HEK293 (cell line): ENCODE data around the gene POC1B.
"Not testable (repeated sequence)": the region's sequence is repeated elsewhere in the genome, so short reads cannot be mapped to it uniquely, and the experiment has no call there.

ENCODE experiments used
- CTCF ChIA-PET: fragments of 350-600 bp; formaldehyde crosslinking; extraction: SDS; loops from one replicate; lab custom pipeline; 2021; ENCODE audit warnings: antibody characterized with exemption; lab: Yijun Ruan, JAX
- POLR2A ChIA-PET: fragments of 300-600 bp; formaldehyde crosslinking; extraction: SDS; loops from one replicate; lab custom pipeline; 2020; ENCODE audit warnings: antibody characterized with exemption, inconsistent platforms; lab: Yijun Ruan, JAX
- H3K27ac ChIP-seq: fragments of 200-500 bp; sonication (Bioruptor generic); 2 replicates; pipeline ENCODE4 v1.5.1; 2014; ENCODE audit warnings: low read depth, low read length, control low read depth, inconsistent platforms; ENCODE audit errors: extremely low read depth
- H3K36me3 ChIP-seq, 2 experiments: fragments of 200-500 bp in 1 of 2; sonication (Bioruptor generic) in 1 of 2; 1 replicate in 1 of 2; 2 replicates in 1 of 2; pipeline ENCODE4 v1.5.1; 2014 to 2017; ENCODE audit warnings: inconsistent platforms in 2 of 2, low read length in 2 of 2; ENCODE audit not compliant: control insufficient read depth in 2 of 2, insufficient read depth in 1 of 2
- H3K4me1 ChIP-seq: fragments of 200-500 bp; sonication (Bioruptor generic); 2 replicates; pipeline ENCODE4 v1.5.1; 2014; ENCODE audit warnings: mild to moderate bottlenecking, low read length, inconsistent platforms; ENCODE audit not compliant: control insufficient read depth, insufficient read depth
- H3K4me3 ChIP-seq: 2 replicates; pipeline ENCODE4 v1.5.1; 2011; ENCODE audit warnings: low read depth, mild to moderate bottlenecking, control low read depth, low read length, moderate library complexity
- H3K9me3 ChIP-seq: fragments of 200-500 bp; sonication (Bioruptor generic); 2 replicates; pipeline ENCODE4 v1.5.1; 2014; ENCODE audit warnings: low read depth, low read length, inconsistent platforms; ENCODE audit not compliant: control insufficient read depth, insufficient read depth
- BCL11A ChIP-seq: fragments of 450-650 bp; formaldehyde crosslinking; IDR thresholded peaks from 2 replicates; pipeline ENCODE4 v1.5.1; 2016; ENCODE audit warnings: low read depth, missing biosample characterization, missing genetic modification characterization
- IKZF3 ChIP-seq: fragments of 450-650 bp; IDR thresholded peaks from 2 replicates; pipeline ENCODE4 v1.5.0; 2018; ENCODE audit warnings: missing biosample characterization, mild to moderate bottlenecking, missing genetic modification characterization, moderate library complexity
- KLF16 ChIP-seq: fragments of 450-650 bp; formaldehyde crosslinking; IDR thresholded peaks from 2 replicates; pipeline ENCODE4 v1.5.1; 2017; ENCODE audit warnings: missing biosample characterization, missing genetic modification characterization
- KLF7 ChIP-seq: fragments of 450-650 bp; formaldehyde crosslinking; IDR thresholded peaks from 2 replicates; pipeline ENCODE4 v1.5.1; 2016; ENCODE audit warnings: missing biosample characterization, missing genetic modification characterization, borderline replicate concordance
- MEIS1 ChIP-seq: sonication (generic); formaldehyde crosslinking; IDR thresholded peaks from 2 replicates; pipeline ENCODE4 v1.8.1; 2022; ENCODE audit warnings: missing genetic modification reagents, mild to moderate bottlenecking, borderline replicate concordance
- MZF1 ChIP-seq: fragments of 450-650 bp; formaldehyde crosslinking; IDR thresholded peaks from 2 replicates; pipeline ENCODE4 v1.5.1; 2017; ENCODE audit warnings: missing biosample characterization, missing genetic modification characterization, borderline replicate concordance
- WT1 ChIP-seq: fragments of 450-650 bp; formaldehyde crosslinking; IDR thresholded peaks from 2 replicates; pipeline ENCODE4 v1.5.1; 2016; ENCODE audit warnings: missing biosample characterization, missing genetic modification characterization
- ZNF169 ChIP-seq: fragments of 450-650 bp; formaldehyde crosslinking; IDR thresholded peaks from 2 replicates; pipeline ENCODE4 v1.5.1; 2016; ENCODE audit warnings: missing biosample characterization, missing genetic modification characterization
- ZNF341 ChIP-seq: fragments of 450-650 bp; formaldehyde crosslinking; IDR thresholded peaks from 2 replicates; pipeline ENCODE4; 2016; ENCODE audit warnings: low read depth, missing biosample characterization, missing genetic modification characterization
- ZNF366 ChIP-seq: fragments of 450-650 bp; formaldehyde crosslinking; conservative IDR thresholded peaks from 2 replicates; pipeline ENCODE4 v1.5.1; 2016; ENCODE audit warnings: missing biosample characterization, missing genetic modification characterization
- ZNF416 ChIP-seq: fragments of 450-650 bp; formaldehyde crosslinking; IDR thresholded peaks from 2 replicates; pipeline ENCODE4 v1.5.1; 2016; ENCODE audit warnings: missing biosample characterization, missing genetic modification characterization
- ZNF530 ChIP-seq: fragments of 450-650 bp; formaldehyde crosslinking; IDR thresholded peaks from 2 replicates; pipeline ENCODE4 v1.5.1; 2016; ENCODE audit warnings: low read depth, missing biosample characterization, missing genetic modification characterization
- TF ChIP-seq, protein P1 (sequence below): fragments of 450-650 bp; formaldehyde crosslinking; IDR thresholded peaks from 2 replicates; pipeline ENCODE4 v1.5.1; 2016; ENCODE audit warnings: missing biosample characterization, missing genetic modification characterization
- TF ChIP-seq, protein P2 (sequence below): fragments of 450-650 bp; formaldehyde crosslinking; IDR thresholded peaks from 2 replicates; pipeline ENCODE4 v1.5.1; 2017; ENCODE audit warnings: missing biosample characterization, missing genetic modification characterization
- TF ChIP-seq, protein P3 (sequence below): fragments of 450-650 bp; formaldehyde crosslinking; IDR thresholded peaks from 2 replicates; pipeline ENCODE4 v1.5.1; 2016; ENCODE audit warnings: missing biosample characterization, missing genetic modification characterization
- TF ChIP-seq, protein P4 (sequence below): fragments of 450-650 bp; formaldehyde crosslinking; IDR thresholded peaks from 2 replicates; pipeline ENCODE4; 2016; ENCODE audit warnings: missing biosample characterization, missing genetic modification characterization
- TF ChIP-seq, protein P5 (sequence below): fragments of 450-650 bp; formaldehyde crosslinking; IDR thresholded peaks from 2 replicates; pipeline ENCODE4 v1.5.1; 2016; ENCODE audit warnings: missing biosample characterization, missing genetic modification characterization

POC1B gene

DNA sequence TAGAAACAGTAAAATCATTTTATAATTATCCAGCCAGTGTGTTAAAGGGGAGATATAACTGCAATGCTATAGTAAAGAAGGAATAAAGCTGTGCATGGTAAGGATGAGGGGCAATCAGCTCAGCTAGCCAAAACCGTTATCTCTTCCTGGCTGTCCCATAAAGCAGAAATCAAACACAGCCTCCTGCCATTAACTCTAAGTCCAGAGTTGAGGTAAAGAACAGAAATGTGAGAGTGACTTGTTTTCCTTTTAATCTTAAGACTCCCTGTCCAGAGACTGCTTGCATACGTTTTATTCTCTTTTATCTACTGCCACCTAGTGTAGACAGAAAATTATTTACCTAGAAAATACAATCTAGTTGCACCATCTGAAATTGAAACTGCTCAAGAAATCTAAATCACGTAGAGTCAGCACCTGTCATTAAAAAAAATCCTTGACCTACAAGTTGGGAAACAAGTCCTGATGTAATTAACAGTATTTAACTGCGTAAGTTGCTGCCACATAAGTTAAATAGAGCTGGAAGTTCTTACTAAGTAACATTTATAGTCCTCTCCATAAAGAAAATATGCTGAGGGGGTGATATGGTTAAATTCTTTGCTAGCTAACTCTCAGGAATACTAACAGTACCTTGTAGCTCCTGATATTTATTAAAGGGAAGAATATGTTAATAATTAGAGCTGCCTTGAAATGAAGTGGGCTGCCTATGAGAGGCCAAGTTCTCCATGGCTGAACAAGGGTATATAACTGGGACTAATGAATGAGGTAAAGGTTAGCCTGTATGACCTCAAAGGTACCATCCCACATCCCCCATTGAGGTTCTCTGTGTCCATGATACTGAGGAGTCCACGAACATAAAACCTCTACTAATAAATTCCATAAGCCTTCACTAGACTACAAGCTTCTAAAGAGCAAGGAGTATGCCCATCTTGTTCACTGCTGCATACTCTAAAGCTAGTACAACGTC is 63.9 kb downstream of the POC1B start (continued):
- no peak for TF ChIP-seq ZNF341 (tag by site-specific recombination)
- TF ChIP-seq ZNF530 (tag by site-specific recombination), result no peak
- TF ChIP-seq, protein P1, sequence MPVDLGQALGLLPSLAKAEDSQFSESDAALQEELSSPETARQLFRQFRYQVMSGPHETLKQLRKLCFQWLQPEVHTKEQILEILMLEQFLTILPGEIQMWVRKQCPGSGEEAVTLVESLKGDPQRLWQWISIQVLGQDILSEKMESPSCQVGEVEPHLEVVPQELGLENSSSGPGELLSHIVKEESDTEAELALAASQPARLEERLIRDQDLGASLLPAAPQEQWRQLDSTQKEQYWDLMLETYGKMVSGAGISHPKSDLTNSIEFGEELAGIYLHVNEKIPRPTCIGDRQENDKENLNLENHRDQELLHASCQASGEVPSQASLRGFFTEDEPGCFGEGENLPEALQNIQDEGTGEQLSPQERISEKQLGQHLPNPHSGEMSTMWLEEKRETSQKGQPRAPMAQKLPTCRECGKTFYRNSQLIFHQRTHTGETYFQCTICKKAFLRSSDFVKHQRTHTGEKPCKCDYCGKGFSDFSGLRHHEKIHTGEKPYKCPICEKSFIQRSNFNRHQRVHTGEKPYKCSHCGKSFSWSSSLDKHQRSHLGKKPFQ (tag by site-specific recombination), result no peak
- no peak for TF ChIP-seq IKZF3 (tag by site-specific recombination)
- TF ChIP-seq, protein P2, sequence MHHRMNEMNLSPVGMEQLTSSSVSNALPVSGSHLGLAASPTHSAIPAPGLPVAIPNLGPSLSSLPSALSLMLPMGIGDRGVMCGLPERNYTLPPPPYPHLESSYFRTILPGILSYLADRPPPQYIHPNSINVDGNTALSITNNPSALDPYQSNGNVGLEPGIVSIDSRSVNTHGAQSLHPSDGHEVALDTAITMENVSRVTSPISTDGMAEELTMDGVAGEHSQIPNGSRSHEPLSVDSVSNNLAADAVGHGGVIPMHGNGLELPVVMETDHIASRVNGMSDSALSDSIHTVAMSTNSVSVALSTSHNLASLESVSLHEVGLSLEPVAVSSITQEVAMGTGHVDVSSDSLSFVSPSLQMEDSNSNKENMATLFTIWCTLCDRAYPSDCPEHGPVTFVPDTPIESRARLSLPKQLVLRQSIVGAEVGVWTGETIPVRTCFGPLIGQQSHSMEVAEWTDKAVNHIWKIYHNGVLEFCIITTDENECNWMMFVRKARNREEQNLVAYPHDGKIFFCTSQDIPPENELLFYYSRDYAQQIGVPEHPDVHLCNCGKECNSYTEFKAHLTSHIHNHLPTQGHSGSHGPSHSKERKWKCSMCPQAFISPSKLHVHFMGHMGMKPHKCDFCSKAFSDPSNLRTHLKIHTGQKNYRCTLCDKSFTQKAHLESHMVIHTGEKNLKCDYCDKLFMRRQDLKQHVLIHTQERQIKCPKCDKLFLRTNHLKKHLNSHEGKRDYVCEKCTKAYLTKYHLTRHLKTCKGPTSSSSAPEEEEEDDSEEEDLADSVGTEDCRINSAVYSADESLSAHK (tag by site-specific recombination), result peak; percentile 72
- TF ChIP-seq, protein P3, sequence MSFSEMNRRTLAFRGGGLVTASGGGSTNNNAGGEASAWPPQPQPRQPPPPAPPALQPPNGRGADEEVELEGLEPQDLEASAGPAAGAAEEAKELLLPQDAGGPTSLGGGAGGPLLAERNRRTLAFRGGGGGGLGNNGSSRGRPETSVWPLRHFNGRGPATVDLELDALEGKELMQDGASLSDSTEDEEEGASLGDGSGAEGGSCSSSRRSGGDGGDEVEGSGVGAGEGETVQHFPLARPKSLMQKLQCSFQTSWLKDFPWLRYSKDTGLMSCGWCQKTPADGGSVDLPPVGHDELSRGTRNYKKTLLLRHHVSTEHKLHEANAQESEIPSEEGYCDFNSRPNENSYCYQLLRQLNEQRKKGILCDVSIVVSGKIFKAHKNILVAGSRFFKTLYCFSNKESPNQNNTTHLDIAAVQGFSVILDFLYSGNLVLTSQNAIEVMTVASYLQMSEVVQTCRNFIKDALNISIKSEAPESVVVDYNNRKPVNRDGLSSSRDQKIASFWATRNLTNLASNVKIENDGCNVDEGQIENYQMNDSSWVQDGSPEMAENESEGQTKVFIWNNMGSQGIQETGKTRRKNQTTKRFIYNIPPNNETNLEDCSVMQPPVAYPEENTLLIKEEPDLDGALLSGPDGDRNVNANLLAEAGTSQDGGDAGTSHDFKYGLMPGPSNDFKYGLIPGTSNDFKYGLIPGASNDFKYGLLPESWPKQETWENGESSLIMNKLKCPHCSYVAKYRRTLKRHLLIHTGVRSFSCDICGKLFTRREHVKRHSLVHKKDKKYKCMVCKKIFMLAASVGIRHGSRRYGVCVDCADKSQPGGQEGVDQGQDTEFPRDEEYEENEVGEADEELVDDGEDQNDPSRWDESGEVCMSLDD (tag by site-specific recombination), result no peak
- TF ChIP-seq, protein P4, sequence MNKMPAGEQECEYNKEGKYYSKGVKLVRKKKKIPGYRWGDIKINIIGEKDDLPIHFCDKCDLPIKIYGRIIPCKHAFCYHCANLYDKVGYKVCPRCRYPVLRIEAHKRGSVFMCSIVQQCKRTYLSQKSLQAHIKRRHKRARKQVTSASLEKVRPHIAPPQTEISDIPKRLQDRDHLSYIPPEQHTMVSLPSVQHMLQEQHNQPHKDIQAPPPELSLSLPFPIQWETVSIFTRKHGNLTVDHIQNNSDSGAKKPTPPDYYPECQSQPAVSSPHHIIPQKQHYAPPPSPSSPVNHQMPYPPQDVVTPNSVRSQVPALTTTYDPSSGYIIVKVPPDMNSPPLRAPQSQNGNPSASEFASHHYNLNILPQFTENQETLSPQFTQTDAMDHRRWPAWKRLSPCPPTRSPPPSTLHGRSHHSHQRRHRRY (tag by site-specific recombination), result no peak
- TF ChIP-seq MZF1 (tag by site-specific recombination), result no peak
- TF ChIP-seq, protein P5, sequence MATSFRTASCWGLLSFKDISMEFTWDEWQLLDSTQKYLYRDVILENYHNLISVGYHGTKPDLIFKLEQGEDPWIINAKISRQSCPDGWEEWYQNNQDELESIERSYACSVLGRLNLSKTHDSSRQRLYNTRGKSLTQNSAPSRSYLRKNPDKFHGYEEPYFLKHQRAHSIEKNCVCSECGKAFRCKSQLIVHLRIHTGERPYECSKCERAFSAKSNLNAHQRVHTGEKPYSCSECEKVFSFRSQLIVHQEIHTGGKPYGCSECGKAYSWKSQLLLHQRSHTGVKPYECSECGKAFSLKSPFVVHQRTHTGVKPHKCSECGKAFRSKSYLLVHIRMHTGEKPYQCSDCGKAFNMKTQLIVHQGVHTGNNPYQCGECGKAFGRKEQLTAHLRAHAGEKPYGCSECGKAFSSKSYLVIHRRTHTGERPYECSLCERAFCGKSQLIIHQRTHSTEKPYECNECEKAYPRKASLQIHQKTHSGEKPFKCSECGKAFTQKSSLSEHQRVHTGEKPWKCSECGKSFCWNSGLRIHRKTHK (tag by site-specific recombination), result no peak
- TF ChIP-seq ZNF169 (tag by site-specific recombination), result no peak
- no peak for TF ChIP-seq KLF7 (tag by site-specific recombination)

DNA sequence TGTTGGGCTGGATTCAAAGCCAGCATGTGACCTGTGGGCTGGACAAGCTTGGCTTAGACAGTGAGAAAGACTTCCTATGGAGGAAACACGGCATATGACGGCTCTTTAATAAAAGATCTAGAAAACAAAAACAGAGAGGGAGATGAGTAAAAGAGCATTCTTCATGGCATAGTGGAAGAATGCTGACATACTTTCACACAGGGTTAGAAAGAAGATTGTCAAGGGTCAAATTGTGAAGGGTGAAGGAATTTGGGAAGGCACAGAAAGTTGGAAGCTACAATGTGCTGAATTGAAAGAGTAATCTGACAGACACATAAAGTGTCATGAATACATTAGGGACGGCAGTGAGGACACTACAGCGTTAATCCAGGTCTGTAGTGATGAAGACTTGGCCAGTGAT is 64.7 kb downstream of the POC1B start:
- H3K4me1 ChIP-seq, result peaks cover 7% of the 10 kb centered on the region
- POLR2A ChIA-PET, result no interaction called here
- CTCF ChIA-PET, result interaction anchor here (0.6 to 4.4 kb wide), 20 partner anchors 10 to 828 kb away, joined by 3 to 39 read pairs (median 5); partner anchors contain the start of genes DUSP6 and GALNT4
- no peaks in the 10 kb centered on the region for H3K36me3 ChIP-seq
- TF ChIP-seq MEIS1 (CRISPR knock-in tag), result no peak
- no peak for TF ChIP-seq WT1
- TF ChIP-seq ZNF366, result no peak
- no peak for TF ChIP-seq BCL11A (tag by site-specific recombination)
- TF ChIP-seq ZNF416 (tag by site-specific recombination), result no peak
- TF ChIP-seq KLF16, result no peak
- H3K27ac ChIP-seq, result no peak overlapping the region
- no peaks in the 10 kb centered on the region for H3K9me3 ChIP-seq
- H3K4me3 ChIP-seq, result no peak overlapping the region

DNA sequence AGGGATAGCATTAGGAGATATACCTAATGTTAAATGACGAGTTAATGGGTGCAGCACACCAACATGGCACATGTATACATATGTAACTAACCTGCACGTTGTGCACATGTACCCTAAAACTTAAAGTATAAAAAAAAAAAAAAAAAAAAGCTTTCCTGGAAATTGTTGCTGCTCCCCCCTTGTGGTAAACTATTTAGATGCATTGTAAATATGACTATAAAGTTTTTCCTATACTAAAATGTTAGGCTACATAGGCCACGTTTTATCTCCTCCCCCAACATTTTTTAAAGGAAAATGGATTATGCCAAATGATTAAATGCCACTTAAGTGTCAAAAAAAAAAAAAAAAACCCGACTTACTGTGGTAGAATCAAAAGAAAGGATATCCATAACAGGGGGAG is 66.6 kb downstream of the POC1B start:
- not testable (repeated sequence) for H3K9me3 ChIP-seq, H3K27ac ChIP-seq, H3K36me3 ChIP-seq, H3K4me3 ChIP-seq, H3K4me1 ChIP-seq
- ChIA-PET CTCF (interaction anchor here (0.6 to 4.4 kb wide), 9 partner anchors 9 to 447 kb away, joined by 3 to 39 read pairs (median 4); partner anchors contain the start of genes DUSP6 and GALNT4), POLR2A (interaction anchor here (0.9 kb wide), 1 partner anchor 105 kb away, joined by 5 read pairs; no protein-coding TSS in a partner anchor)
